Heart left ventricle (tissue), 13 donors: ENCODE measurements around the gene ATF7.

Experiments
- CTCF ChIP-seq, 12 donors: fragments of 200-600 bp; sonication (generic) in 4 of 12; IDR thresholded peaks; one replicate each; pipeline versions ENCODE4 v1.5.0 to v1.8.0; 2018 to 2022; ENCODE audit warnings: antibody characterized with exemption in 12 of 12, mild to moderate bottlenecking in 5 of 12
- POLR2A ChIP-seq, 2 donors: fragments of 450-650 bp; IDR thresholded peaks; one replicate each; pipeline ENCODE4 v1.6.1; 2017; ENCODE audit warnings: antibody characterized with exemption in 2 of 2, mild to moderate bottlenecking in 2 of 2, moderate library complexity in 2 of 2
- donor health status: ischemic (EF 13 %, LVEDD 7.1; RV severe dilation, severe dysfunction).
- donor health status: DM: no; HTN: yes; CAD: no.
- donor health status: DM: no; HTN: no; CAD: no.
- donor health status: ischemic (EF 25% LVEDD 6.9; RV normal size, moderate dysfunction).
- donor health status: ischemic (EF 25% LVEDD 5.7; RV mildly dilated, moderate dysfunction).
- donor health status: ischemic (EF 35%, LVEDD 5.7; RV mildly dilated, moderate dysfunction).
- donor health status: nonischemic (EF 11% LVEDD 7.7; RV severe dilation, severe dysfunction).
- donor health status: DM: yes; HTN: yes; CAD: no.
- donor health status: PGD.
- donor health status: ischemic (EF 29% LVEDD 5.4; RV normal size, mild dysfunction).
- donor health status: nonischemic (EF 23%, LVEDD 6.1; RV moderate dilation, normal function).

- TF ChIP-seq CTCF (IDR thresholded peaks at IDR 0.05) (no peak), POLR2A (IDR thresholded peaks at IDR 0.05) (no peak)
These were observed 120.4 kb downstream of the ATF7 start for GRCh38 chr12:53505555-53506449.
